ENCODE results near the gene CST9.

CST9 gene

GRCh38 chr20:23605867-23606651 is at the start of gene CST9:
Gene CST9, minus strand, starts transcription at chr20:23605917. Its CDS starts 53 bp downstream, at chr20:23605864.
- DNase-seq, result no peak

GRCh38 chr20:23654717-23655116 is 49.0 kb upstream of the CST9 start:
- no peak for DNase-seq

- DNase-seq, result no peak
Measured at GRCh38 chr20:23654000-23654399, 48.3 kb upstream of the CST9 start.

- no peak for DNase-seq
Measured at GRCh38 chr20:23653400-23653938, 47.8 kb upstream of the CST9 start.

- DNase-seq, result no peak
Measured at GRCh38 chr20:23652926-23653325, 47.2 kb upstream of the CST9 start.

GRCh38 chr20:23652371-23652770 is 46.7 kb upstream of the CST9 start:
- no peak for DNase-seq

- no peak for DNase-seq
Measured at GRCh38 chr20:23651117-23651516, 45.4 kb upstream of the CST9 start.

- no peak for DNase-seq
Measured at GRCh38 chr20:23649830-23650417, 44.2 kb upstream of the CST9 start.

GRCh38 chr20:23649242-23649641 is 43.5 kb upstream of the CST9 start:
- no peak for DNase-seq

- DNase-seq, result no peak
Measured at GRCh38 chr20:23647346-23647745, 41.6 kb upstream of the CST9 start.

GRCh38 chr20:23646106-23646873 is 40.6 kb upstream of the CST9 start:
- no peak for DNase-seq

- DNase-seq, result no peak
Measured at GRCh38 chr20:23645575-23645974, 39.9 kb upstream of the CST9 start.

- no peak for DNase-seq
Measured at GRCh38 chr20:23644164-23644563, 38.4 kb upstream of the CST9 start.

- no peak for DNase-seq
Measured at GRCh38 chr20:23643659-23644058, 37.9 kb upstream of the CST9 start.

GRCh38 chr20:23641936-23642751 is 36.4 kb upstream of the CST9 start:
- DNase-seq, result no peak

- DNase-seq, result no peak
Measured at GRCh38 chr20:23640671-23641667, 35.3 kb upstream of the CST9 start.

- DNase-seq, result no peak
Measured at GRCh38 chr20:23640018-23640601, 34.4 kb upstream of the CST9 start.

- no peak for DNase-seq
Measured at GRCh38 chr20:23639490-23639958, 33.8 kb upstream of the CST9 start.

GRCh38 chr20:23638309-23638708 is 32.6 kb upstream of the CST9 start:
- no peak for DNase-seq

- DNase-seq, result peak; percentile 46
Measured at GRCh38 chr20:23637282-23638221, 31.8 kb upstream of the CST9 start, which contains the start of gene CST3. Gene CST3, minus strand, starts transcription at chr20:23637955. Its CDS starts 93 bp downstream, at chr20:23637862.
